ENCODE data around the gene FERMT3. TPM values are rescaled to one million over a fixed set of nuclear protein-coding genes. Genes with fewer than 3 reads are reported as not detected.

Gene FERMT3
- total and polyA plus RNA-seq, 2 of the 13 experiments (the other 11 are each of a cell fraction or from before 2014, with no cell fraction given) = 0.29 TPM; not detected in 1

DNA sequence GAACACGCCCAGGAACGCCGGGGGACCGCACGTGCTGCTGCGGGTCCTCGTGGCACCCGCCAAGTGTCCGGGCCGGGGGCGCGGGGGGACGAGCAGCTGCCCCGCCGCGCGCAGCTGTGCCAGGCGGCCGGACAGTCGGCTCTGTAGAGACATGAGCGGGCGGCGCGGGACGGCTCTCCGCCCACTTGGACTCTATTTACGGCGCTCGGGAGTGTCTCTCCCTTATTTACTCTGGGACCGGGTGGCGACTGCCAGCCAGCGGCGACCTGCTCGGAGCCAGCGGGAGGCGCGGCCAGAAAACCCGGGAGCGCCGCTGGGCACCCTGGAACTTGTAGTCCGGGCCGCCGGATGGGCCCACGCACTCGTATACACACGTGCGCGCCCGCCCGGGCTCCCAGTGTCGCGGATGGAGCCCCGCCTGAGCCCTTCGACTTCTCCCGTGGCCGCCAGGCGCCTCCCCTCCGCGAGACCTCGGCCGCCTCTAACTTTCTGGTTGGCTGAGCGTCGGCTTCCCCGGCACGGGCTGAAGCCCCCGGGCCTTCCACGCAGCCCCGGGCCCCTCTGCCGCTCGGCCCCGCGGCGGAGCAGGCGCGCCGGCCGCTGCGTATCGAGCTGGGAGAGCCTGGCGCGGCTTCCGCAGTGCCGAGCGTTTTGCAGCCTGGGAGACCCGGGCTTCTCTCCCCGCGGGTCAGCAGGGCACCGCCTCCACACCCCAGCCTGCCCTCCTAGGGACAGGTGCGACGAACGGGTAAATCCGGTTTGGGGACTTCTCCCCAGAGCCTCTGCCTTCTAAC, 40.5 kb upstream of the FERMT3 start, which contains the start of gene MACROD1 (continued):
- TF ChIP-seq, protein P1, sequence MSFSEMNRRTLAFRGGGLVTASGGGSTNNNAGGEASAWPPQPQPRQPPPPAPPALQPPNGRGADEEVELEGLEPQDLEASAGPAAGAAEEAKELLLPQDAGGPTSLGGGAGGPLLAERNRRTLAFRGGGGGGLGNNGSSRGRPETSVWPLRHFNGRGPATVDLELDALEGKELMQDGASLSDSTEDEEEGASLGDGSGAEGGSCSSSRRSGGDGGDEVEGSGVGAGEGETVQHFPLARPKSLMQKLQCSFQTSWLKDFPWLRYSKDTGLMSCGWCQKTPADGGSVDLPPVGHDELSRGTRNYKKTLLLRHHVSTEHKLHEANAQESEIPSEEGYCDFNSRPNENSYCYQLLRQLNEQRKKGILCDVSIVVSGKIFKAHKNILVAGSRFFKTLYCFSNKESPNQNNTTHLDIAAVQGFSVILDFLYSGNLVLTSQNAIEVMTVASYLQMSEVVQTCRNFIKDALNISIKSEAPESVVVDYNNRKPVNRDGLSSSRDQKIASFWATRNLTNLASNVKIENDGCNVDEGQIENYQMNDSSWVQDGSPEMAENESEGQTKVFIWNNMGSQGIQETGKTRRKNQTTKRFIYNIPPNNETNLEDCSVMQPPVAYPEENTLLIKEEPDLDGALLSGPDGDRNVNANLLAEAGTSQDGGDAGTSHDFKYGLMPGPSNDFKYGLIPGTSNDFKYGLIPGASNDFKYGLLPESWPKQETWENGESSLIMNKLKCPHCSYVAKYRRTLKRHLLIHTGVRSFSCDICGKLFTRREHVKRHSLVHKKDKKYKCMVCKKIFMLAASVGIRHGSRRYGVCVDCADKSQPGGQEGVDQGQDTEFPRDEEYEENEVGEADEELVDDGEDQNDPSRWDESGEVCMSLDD (CRISPR knock-in tag; IDR thresholded peaks at IDR 0.05; ENCODE audit: borderline replicate concordance) = peak; percentile 33; the same call in 1 of the 2 replicates
- TF ChIP-seq, protein P2, sequence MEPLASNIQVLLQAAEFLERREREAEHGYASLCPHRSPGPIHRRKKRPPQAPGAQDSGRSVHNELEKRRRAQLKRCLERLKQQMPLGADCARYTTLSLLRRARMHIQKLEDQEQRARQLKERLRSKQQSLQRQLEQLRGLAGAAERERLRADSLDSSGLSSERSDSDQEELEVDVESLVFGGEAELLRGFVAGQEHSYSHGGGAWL (CRISPR knock-in tag; IDR thresholded peaks at IDR 0.05) = peak; percentile 84; the same call in 1 of the 2 replicates
- no peak for TF ChIP-seq CCAR2 (optimal IDR thresholded peaks at IDR 0.05; ENCODE audit: low read depth, low read length)
- TF ChIP-seq, protein P3, sequence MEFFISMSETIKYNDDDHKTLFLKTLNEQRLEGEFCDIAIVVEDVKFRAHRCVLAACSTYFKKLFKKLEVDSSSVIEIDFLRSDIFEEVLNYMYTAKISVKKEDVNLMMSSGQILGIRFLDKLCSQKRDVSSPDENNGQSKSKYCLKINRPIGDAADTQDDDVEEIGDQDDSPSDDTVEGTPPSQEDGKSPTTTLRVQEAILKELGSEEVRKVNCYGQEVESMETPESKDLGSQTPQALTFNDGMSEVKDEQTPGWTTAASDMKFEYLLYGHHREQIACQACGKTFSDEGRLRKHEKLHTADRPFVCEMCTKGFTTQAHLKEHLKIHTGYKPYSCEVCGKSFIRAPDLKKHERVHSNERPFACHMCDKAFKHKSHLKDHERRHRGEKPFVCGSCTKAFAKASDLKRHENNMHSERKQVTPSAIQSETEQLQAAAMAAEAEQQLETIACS (CRISPR knock-in tag; IDR thresholded peaks at IDR 0.05) = peak; percentile 66
- TF ChIP-seq TBP (CRISPR knock-in tag; IDR thresholded peaks at IDR 0.05) = 0 out of 2 replicates have a peak, but pooled peaks have one; percentile 15
- 0 out of 2 replicates have a peak, but pooled peaks have one; percentile 11 for TF ChIP-seq ZBTB21 (CRISPR knock-in tag; IDR thresholded peaks at IDR 0.05)
- TF ChIP-seq, protein P4, sequence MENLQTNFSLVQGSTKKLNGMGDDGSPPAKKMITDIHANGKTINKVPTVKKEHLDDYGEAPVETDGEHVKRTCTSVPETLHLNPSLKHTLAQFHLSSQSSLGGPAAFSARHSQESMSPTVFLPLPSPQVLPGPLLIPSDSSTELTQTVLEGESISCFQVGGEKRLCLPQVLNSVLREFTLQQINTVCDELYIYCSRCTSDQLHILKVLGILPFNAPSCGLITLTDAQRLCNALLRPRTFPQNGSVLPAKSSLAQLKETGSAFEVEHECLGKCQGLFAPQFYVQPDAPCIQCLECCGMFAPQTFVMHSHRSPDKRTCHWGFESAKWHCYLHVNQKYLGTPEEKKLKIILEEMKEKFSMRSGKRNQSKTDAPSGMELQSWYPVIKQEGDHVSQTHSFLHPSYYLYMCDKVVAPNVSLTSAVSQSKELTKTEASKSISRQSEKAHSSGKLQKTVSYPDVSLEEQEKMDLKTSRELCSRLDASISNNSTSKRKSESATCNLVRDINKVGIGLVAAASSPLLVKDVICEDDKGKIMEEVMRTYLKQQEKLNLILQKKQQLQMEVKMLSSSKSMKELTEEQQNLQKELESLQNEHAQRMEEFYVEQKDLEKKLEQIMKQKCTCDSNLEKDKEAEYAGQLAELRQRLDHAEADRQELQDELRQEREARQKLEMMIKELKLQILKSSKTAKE (CRISPR knock-in tag; IDR thresholded peaks at IDR 0.05; ENCODE audit: borderline replicate concordance) = no peak
- no peak for TF ChIP-seq SMC3 (IDR thresholded peaks at IDR 0.05; ENCODE audit: low read length)
- TF ChIP-seq ZNF556 (CRISPR knock-in tag; IDR thresholded peaks at IDR 0.05; ENCODE audit: borderline replicate concordance) = no peak
- TF ChIP-seq, protein P5, sequence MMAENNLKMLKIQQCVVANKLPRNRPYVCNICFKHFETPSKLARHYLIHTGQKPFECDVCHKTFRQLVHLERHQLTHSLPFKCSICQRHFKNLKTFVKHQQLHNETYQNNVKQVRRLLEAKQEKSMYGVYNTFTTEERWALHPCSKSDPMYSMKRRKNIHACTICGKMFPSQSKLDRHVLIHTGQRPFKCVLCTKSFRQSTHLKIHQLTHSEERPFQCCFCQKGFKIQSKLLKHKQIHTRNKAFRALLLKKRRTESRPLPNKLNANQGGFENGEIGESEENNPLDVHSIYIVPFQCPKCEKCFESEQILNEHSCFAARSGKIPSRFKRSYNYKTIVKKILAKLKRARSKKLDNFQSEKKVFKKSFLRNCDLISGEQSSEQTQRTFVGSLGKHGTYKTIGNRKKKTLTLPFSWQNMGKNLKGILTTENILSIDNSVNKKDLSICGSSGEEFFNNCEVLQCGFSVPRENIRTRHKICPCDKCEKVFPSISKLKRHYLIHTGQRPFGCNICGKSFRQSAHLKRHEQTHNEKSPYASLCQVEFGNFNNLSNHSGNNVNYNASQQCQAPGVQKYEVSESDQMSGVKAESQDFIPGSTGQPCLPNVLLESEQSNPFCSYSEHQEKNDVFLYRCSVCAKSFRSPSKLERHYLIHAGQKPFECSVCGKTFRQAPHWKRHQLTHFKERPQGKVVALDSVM (CRISPR knock-in tag; IDR thresholded peaks at IDR 0.05) = peak; percentile 65
- TF ChIP-seq ZC3H4 (CRISPR knock-in tag; IDR thresholded peaks at IDR 0.05; ENCODE audit: borderline replicate concordance) = no peak
- TF ChIP-seq, protein P6, sequence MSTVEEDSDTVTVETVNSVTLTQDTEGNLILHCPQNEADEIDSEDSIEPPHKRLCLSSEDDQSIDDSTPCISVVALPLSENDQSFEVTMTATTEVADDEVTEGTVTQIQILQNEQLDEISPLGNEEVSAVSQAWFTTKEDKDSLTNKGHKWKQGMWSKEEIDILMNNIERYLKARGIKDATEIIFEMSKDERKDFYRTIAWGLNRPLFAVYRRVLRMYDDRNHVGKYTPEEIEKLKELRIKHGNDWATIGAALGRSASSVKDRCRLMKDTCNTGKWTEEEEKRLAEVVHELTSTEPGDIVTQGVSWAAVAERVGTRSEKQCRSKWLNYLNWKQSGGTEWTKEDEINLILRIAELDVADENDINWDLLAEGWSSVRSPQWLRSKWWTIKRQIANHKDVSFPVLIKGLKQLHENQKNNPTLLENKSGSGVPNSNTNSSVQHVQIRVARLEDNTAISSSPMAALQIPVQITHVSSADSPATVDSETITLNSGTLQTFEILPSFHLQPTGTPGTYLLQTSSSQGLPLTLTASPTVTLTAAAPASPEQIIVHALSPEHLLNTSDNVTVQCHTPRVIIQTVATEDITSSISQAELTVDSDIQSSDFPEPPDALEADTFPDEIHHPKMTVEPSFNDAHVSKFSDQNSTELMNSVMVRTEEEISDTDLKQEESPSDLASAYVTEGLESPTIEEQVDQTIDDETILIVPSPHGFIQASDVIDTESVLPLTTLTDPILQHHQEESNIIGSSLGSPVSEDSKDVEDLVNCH (CRISPR knock-in tag; IDR thresholded peaks at IDR 0.05) = no peak
- no peak for TF ChIP-seq ZNF569 (CRISPR knock-in tag; IDR thresholded peaks at IDR 0.05; ENCODE audit: borderline replicate concordance)
- peak; percentile 52; the same call in 1 of the 2 replicates for TF ChIP-seq MTF2 (CRISPR knock-in tag; IDR thresholded peaks at IDR 0.05; ENCODE audit: borderline replicate concordance)
- peak; percentile 74; the same call in 1 of the 2 replicates for TF ChIP-seq NKX3-1 (CRISPR knock-in tag; IDR thresholded peaks at IDR 0.05)
- no peak for TF ChIP-seq ZSCAN12 (CRISPR knock-in tag; IDR thresholded peaks at IDR 0.05)
- TF ChIP-seq ZKSCAN8 (CRISPR knock-in tag; IDR thresholded peaks at IDR 0.05; ENCODE audit: borderline replicate concordance) = no peak; the same call in 1 of the 2 replicates
